Central memory CD8-positive, alpha-beta T cell (primary cell): ENCODE measurements around the gene SKIC2.
A peak's percentile ranks its signal among the peaks of the same experiment; 100 is the strongest.
"Not testable (repeated sequence)": the region's sequence is repeated elsewhere in the genome, so short reads cannot be mapped to it uniquely, and the experiment has no call there.

Experiments
- ATAC-seq: fragments of 150-1000 bp; cut with Tn5 transposase; replicated peaks from 2 replicates; pipeline ENCODE4 v1.10.0; 2022; ENCODE audit warnings: mild to moderate bottlenecking, moderate FRiP score, moderate number of reproducible peaks; ENCODE audit not compliant: poor library complexity, severe bottlenecking; ENCODE audit errors: extremely low read depth
- DNase-seq, 2 donors: peaks; one replicate each; pipeline ENCODE4 v3.0.0; 2021; ENCODE audit warnings: low spot score in 2 of 2
- H3K27ac Mint-ChIP-seq: one replicate; pipeline ENCODE4 v1.8.0; 2022; ENCODE audit warnings: low read depth, mild to moderate bottlenecking, moderate library complexity, mixed read lengths
- H3K27me3 Mint-ChIP-seq: one replicate; pipeline ENCODE4 v1.8.0; 2022; ENCODE audit warnings: mixed read lengths
- H3K36me3 Mint-ChIP-seq: one replicate; pipeline ENCODE4 v1.8.0; 2022; ENCODE audit warnings: mild to moderate bottlenecking, moderate library complexity, mixed read lengths; ENCODE audit not compliant: insufficient read depth
- H3K4me1 Mint-ChIP-seq: one replicate; pipeline ENCODE4 v1.8.0; 2022; ENCODE audit warnings: mixed read lengths
- H3K4me3 Mint-ChIP-seq: one replicate; pipeline ENCODE4 v1.8.0; 2022; ENCODE audit warnings: mild to moderate bottlenecking, moderate library complexity, mixed read lengths
- H3K9me3 Mint-ChIP-seq: one replicate; pipeline ENCODE4 v1.8.0; 2022; ENCODE audit warnings: mixed read lengths

SKIC2 gene

DNA sequence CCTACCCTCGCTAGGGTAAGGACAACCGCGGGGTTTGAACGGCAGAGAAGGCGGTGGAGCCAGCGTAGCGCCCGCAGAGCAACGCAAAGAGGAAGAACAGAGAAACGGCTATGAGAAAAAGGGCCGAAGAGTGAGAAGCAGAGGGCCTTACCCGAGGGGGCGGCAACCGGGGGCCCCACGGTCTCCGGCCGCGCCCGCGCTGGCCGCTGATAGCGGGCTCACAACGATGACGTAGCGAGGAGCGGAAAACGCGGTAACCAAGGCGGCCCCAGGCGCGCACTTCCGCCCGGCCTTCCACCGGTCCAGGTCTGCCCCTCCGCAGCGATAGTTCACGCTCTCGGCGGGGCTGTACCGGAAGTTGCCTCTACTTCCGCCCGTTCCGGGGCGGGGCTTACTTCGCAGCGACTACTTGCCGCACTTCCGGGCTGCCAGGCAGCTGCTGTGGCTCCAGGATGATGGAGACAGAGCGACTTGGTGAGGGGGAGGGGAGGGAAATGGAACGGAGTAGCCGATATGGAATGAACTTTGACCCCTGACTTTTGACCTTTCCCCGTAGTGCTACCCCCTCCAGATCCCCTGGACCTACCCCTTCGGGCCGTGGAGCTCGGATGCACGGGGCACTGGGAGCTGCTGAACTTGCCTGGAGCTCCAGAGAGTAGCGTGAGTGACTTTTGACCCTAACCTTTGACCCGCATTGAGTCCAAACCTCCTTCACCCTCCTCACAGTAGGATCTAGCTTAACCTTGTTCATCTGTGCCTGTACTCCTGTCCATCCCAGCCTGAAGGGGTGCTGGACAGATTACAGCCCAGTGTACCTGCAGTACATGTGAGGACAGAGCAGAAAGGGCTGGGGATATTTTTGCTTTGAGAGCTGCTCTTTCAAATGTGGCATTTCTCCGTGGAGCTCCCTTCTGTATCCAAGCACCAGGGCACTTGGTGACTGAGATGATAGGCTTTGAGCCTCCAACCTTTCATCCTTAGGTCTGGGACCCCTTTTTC is at the start of gene SKIC2, which contains the start of gene NELFE:
TSS of gene SKIC2 (plus strand) at position 435 of the 999 bp plus-strand sequence. CDS start at position 453, 18 bp downstream.
TSS of gene NELFE (minus strand) at position 231 of the 999 bp plus-strand sequence. CDS start 525 bp downstream, outside the sequence.
- Mint-ChIP-seq H3K27me3 (no peaks in the 10 kb centered on the region), H3K36me3 (peaks cover 50% of the 10 kb centered on the region), H3K4me3 (peak within 1 kb of the TSS; percentile 90), H3K27ac (peak within 1 kb of the TSS; percentile 98), H3K4me1 (peaks cover 47% of the 10 kb centered on the region), H3K9me3 (no peaks in the 10 kb centered on the region)
- DNase-seq (peak; percentile 97), ATAC-seq (peak; percentile 98)

DNA sequence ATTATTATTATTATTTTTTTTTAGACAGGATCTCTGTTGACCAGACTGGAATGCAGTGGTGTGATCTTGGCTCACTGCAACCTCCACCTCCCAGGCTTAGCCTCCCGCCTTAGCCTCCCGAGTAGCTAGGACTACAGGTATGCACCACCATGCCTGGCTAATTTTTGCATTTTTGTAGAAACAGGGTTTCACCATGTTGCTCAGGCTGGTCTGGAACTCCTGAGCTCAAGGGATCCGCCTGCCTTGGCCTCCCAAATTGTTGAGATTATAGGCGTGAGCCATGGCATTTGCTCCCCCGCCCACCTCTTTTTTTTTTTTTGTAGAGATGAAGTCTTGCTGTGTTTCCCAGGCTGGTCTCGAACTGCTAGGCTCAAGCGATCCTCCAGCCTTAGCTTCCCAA is 49.7 kb upstream of the SKIC2 start:
- not testable (repeated sequence) for ATAC-seq, DNase-seq, H3K36me3 Mint-ChIP-seq, H3K4me1 Mint-ChIP-seq, H3K27ac Mint-ChIP-seq, H3K4me3 Mint-ChIP-seq, H3K9me3 Mint-ChIP-seq
- peaks cover 18% of the 10 kb centered on the region for H3K27me3 Mint-ChIP-seq

DNA sequence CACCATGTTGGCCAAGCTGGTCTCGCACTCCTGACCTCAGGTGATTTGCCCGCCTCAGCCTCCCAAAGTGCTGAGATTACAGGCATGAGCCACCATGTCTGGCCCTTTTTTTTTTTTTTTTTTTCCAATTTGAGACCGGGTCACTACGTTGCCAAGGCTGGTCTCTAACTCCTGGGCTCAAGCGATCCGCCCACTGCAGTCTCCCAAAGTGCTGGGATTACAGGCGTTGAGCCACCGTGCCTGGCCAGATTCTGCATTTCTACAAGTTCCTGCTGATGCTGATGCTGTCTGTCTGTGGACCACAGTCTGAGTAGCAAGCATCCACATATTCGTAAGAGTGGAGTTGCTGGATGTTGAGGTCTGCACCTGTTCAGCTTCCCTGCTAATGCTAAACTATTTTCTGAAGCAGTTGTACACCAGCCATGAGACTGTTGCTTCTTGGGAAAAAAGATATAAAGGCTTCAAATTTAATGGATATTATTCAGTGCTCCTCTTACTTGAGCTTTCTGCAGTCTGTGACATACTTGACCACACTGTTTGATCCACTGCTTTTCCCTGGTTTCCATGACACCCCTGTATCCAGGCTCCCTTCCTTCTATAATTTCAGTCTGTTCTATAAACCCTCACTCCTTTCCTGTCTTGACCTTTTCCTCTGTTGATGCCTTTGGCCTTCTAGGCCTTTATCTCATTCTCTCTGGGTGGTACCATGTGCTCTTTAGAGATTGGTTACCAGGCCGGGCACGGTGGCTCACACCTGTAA is 47.0 kb upstream of the SKIC2 start:
- no peaks in the 10 kb centered on the region for H3K4me1 Mint-ChIP-seq
- H3K27me3 Mint-ChIP-seq: peaks cover 27% of the 10 kb centered on the region
- no peak overlapping the region for H3K4me3 Mint-ChIP-seq
- DNase-seq (no peak), ATAC-seq (no peak)
- no peaks in the 10 kb centered on the region for H3K9me3 Mint-ChIP-seq
- peaks cover 2% of the 10 kb centered on the region for H3K36me3 Mint-ChIP-seq
- no peak overlapping the region for H3K27ac Mint-ChIP-seq

DNA sequence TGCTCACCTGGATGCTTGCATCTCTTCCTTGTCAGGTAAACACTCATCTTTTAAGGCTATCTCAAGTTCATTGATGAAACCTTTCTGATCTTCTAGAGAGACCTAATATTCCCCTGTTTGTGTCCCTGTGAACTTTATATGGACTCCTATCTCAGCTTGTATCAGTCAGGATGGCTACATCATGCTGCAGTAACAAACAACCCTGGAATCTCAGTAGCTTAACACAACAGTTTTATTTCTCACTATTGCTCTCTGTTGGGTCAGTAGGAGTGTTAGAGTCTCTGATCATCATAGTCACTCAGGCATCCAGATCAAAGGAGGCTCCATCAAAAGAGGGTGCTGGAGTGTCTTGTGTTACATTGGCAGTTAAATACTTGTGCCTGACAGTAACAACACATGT is 43.6 kb upstream of the SKIC2 start:
- Mint-ChIP-seq H3K9me3 (no peaks in the 10 kb centered on the region), H3K4me1 (no peaks in the 10 kb centered on the region), H3K27ac (no peak overlapping the region), H3K36me3 (no peaks in the 10 kb centered on the region), H3K27me3 (peaks cover 27% of the 10 kb centered on the region), H3K4me3 (no peak overlapping the region)
- no peak for DNase-seq
- ATAC-seq: no peak

DNA sequence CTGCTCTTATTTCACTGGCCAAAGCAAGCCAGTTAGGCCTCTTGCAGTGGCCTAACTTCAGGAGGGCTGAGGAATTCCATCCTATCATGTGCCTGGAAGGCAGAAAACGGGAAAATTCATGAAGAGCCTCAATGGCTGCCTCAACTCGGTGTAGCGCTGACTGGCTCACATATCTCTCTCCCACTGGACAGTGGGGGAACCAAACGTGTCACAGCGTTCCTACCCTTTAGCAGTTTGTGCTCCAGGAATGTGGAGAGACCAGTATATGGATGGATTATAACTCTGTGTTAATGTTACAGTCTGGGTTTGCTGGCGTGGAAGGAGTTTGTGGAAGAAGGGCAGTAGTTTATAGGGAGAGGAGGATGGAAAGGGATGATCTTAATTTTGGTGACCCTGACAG is 43.2 kb upstream of the SKIC2 start:
- no peak for ATAC-seq
- Mint-ChIP-seq H3K27me3 (peaks cover 27% of the 10 kb centered on the region), H3K4me1 (no peaks in the 10 kb centered on the region), H3K9me3 (no peaks in the 10 kb centered on the region), H3K4me3 (no peak overlapping the region), H3K36me3 (no peaks in the 10 kb centered on the region), H3K27ac (no peak overlapping the region)
- DNase-seq: no peak

DNA sequence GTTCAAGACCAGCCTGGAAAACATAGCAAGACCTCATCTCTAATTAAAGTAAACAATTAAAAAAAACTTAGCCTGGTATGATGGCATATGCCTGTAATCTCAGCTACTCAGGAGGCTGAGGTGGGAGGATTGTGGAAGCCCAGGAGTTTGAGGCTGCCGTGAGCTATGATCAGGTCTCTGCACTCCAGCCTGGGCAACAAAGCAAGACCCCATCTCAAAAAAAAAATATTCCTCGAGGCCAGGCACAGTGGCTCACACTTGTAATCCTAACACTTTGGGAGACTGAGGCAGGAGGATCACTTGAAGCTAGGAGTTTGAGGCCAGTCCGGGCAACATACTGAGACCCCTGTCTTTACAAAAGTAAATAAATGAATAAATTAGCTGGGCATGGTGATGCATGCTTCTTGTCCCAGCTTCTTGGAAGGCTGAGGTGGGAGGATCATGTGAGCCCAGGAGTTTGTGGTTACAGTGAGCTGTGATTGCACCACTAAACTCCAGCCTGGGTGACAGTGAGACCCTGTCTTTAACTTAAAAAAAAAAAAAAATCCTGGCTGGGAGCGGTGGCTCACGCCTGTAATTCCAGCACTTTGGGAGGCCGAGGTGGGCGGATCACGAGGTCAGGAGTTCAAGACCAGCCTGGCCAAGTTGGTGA is 40.8 kb upstream of the SKIC2 start:
- Mint-ChIP-seq H3K9me3 (no peaks in the 10 kb centered on the region), H3K27ac (no peak overlapping the region), H3K4me1 (no peaks in the 10 kb centered on the region), H3K36me3 (no peaks in the 10 kb centered on the region), H3K27me3 (peaks cover 17% of the 10 kb centered on the region), H3K4me3 (no peak overlapping the region)
- ATAC-seq: no peak
- DNase-seq: no peak

DNA sequence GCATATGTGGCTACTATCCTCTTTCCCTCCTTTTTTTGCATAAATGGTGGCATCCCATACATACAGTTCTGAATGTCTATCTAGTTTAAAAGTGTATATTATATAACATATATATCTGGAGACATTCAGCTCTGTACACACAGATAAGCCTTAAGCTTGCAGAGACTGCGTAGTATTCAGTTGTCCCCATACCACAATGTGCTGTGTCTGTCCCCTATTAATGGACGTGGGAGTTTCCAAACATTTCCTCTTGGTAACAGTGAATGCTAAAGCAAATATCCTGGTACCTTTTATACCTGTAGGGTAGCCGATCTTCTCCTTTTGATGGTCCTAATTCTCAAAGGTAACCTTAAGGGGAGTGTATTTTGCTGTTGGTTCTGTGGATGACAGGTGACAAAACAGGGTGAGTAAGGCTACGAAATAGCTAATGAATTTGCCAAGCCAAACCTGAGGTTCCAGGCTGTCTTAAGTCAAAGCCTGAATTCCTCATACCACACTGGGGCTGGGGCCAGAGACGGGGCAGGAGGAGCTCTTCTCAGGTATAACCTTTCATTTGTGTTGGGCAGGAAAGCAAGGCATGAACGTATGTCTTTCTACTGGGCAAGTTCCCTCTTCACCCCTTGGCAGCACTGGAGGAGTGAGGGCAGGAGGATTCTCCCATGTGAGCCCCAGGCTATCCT is 39.2 kb upstream of the SKIC2 start:
- no peak for DNase-seq
- Mint-ChIP-seq H3K27me3 (peaks cover 16% of the 10 kb centered on the region), H3K36me3 (no peaks in the 10 kb centered on the region), H3K27ac (no peak overlapping the region), H3K9me3 (no peaks in the 10 kb centered on the region), H3K4me1 (no peaks in the 10 kb centered on the region), H3K4me3 (no peak overlapping the region)
- ATAC-seq: no peak

DNA sequence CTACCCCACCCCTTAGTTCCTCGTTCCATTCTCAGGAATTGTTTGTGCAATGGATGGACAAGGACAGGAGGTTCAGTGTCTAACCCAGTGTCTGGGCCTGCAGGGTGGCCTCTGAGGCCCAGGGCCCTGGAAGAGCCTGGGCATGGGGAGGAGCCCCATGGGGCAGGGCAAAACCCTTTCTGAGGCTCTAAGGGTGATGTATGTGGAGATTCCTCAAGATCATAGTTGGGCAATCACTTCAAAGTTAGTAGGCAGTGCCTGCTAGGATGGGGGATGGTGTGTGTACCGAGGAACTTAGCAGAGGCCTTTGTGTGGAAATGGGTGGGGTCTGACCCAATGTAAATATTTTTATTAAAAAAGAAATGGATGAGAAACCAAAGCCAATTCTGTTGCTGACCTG is 38.2 kb upstream of the SKIC2 start:
- no peaks in the 10 kb centered on the region for H3K36me3 Mint-ChIP-seq
- H3K27me3 Mint-ChIP-seq: peaks cover 5% of the 10 kb centered on the region
- no peak for ATAC-seq
- H3K27ac Mint-ChIP-seq: no peak overlapping the region
- DNase-seq: no peak
- H3K4me3 Mint-ChIP-seq: no peak overlapping the region
- H3K4me1 Mint-ChIP-seq: no peaks in the 10 kb centered on the region
- no peaks in the 10 kb centered on the region for H3K9me3 Mint-ChIP-seq

DNA sequence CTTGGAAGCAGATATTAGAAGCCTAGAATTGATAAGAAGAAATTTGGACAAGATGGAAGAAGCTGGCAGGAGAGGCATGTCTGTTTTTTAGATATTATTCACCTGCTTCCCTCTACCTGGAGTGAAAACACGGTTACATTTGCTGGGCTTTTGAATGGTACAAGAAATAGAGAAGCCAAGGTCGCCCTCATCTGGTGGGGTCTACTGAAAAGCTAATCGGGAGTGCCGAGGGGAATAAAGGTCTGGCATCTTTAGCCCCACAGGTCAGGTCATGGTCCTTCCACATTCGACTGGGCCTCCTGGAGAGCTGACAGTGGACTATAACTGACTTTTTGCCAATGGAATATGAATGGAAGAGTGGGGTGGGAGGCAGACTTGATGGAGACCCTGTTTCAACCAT is 36.0 kb upstream of the SKIC2 start:
- ATAC-seq: no peak

DNA sequence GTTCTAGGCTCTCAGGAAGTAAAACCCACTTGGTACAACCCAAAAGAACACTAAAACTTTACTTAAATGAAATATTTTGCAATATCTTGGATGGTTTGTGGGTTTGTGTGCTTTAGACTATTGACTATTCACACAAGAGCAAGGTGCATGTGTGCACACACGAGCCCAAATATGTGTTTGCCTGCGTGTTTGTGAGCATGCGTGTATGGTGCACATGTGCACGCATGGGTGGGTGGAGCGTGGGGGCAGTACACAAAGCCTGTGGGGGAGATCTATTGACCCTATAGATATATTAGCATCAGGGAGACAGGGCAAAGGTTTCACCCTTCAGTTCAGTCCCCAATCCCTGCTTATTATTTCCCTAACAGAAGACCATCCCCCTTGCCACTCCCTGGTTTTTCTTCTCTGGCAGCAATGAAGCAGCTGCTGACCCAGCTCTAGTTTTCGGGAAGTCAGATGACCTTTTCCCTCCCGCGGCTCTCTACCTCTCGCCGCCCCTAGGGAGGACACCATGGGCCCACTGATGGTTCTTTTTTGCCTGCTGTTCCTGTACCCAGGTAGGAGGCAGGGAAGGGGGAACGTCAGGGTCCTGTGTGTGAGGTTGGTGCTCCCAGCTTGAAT is 31.6 kb upstream of the SKIC2 start, which contains the start of gene C2:
TSS of gene C2 (plus strand) at position 476 of the 621 bp plus-strand sequence. CDS start at position 512, 36 bp downstream.
- no peak within 1 kb of the TSS for H3K4me3 Mint-ChIP-seq
- ATAC-seq: no peak
- no peaks in the 10 kb centered on the region for H3K9me3 Mint-ChIP-seq
- H3K27ac Mint-ChIP-seq: no peak within 1 kb of the TSS
- H3K27me3 Mint-ChIP-seq: no peaks in the 10 kb centered on the region
- no peaks in the 10 kb centered on the region for H3K4me1 Mint-ChIP-seq
- H3K36me3 Mint-ChIP-seq: no peaks in the 10 kb centered on the region
- no peak for DNase-seq

More for the DNA sequence above, 36.0 kb upstream of the SKIC2 start:
- no peaks in the 10 kb centered on the region for H3K9me3 Mint-ChIP-seq
- no peak overlapping the region for H3K4me3 Mint-ChIP-seq
- H3K27ac Mint-ChIP-seq: no peak overlapping the region
- DNase-seq: no peak
- H3K27me3 Mint-ChIP-seq: no peaks in the 10 kb centered on the region
- H3K36me3 Mint-ChIP-seq: no peaks in the 10 kb centered on the region
- no peaks in the 10 kb centered on the region for H3K4me1 Mint-ChIP-seq

DNA sequence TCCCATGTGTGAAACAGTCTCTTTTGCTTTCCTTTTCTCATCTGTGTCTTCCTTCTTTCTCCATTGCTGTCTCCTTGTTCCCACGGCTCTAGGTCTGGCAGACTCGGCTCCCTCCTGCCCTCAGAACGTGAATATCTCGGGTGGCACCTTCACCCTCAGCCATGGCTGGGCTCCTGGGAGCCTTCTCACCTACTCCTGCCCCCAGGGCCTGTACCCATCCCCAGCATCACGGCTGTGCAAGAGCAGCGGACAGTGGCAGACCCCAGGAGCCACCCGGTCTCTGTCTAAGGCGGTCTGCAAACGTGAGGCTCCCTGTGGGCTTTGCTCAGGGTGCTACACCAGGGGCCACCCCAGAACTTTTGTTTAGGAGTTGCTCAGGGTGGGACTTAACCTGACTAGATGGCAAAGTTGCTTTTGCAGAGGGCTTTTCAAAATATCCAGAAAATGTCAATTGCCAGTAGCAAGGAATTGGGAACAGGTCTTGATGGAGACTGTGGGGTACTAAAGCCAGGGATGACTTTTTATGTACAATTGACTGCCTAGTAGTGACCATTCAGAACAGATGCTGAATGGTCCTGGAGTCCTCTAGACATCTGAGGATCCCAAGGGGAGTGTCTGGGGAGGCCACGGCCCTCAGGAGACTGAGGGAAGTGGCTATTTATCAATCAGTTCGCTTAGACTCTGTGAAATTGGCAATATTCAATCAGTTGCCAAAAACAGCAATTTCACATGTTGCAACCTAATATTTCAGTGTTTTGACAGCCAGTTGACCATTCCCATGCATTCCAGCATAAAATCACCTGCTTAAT is 30.9 kb upstream of the SKIC2 start:
- Mint-ChIP-seq H3K9me3 (no peaks in the 10 kb centered on the region), H3K36me3 (no peaks in the 10 kb centered on the region), H3K27me3 (peaks cover 3% of the 10 kb centered on the region), H3K27ac (no peak overlapping the region), H3K4me3 (no peak overlapping the region), H3K4me1 (no peaks in the 10 kb centered on the region)
- no peak for DNase-seq
- no peak for ATAC-seq
